NCI-H2107 (cell line): Measurements from ENCODE around the gene HBP1.
"Not testable (repeated sequence)": the region's sequence is repeated elsewhere in the genome, so short reads cannot be mapped to it uniquely, and the experiment has no call there.

Experiments
- DNase-seq: peaks from one replicate; lab custom pipeline; 2025; lab: John Stamatoyannopoulos, UW

The HBP1 gene

DNA sequence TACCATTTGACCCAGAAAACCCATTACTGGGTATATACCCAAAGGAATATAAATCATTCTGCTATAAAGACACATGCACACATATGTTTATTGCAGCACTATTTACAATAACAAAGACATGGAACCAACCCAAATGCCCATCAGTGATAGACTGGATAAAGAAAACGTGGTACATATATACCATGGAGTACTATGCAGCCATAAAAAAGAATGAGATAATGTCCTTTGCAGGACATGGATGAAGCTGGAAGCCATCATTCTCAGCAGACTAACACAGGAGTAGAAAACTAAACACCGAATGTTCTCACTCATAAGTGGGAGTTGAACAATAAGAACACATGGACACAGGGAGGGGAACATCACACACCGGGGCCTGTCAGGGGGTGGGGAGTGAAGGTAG is 13.1 kb upstream of the HBP1 start:
- not testable (repeated sequence) for DNase-seq

DNA sequence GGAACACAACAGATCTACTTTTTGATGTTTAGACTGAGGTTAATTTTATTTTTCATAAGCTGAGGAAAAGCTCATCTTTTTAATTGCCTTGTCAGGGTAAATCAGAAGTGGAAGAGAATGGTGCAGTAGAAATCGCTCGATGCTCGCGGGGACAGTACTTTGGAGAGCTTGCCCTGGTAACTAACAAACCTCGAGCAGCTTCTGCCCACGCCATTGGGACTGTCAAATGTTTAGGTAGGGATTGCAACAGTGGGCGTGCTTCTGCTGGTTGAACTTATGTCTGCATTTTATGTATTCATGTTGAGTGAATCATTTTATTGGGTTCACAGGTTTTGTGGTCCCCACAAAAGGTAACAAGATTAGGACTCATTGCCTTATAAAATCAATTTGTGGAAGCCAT is 11.7 kb upstream of the HBP1 start:
- no peak for DNase-seq

DNA sequence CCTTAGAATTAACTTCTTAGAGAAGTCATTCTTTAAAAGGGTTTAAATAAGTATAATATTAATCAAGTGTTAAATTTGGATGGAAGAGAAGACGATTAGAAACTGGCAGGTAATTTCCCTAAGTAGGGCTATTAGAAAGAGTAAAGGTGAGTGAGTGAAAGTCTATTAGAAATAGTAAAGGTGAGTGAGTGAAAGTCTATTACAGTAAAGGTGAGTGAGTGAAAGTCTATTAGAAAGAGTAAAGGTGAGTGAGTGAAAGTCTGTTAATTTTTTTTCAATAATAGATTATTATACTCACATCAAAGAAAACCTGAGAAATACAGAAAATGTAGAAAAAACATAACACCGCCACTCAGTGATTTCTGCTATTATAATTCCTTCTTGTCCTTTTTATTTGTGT is 10.8 kb upstream of the HBP1 start:
- DNase-seq, result no peak

DNA sequence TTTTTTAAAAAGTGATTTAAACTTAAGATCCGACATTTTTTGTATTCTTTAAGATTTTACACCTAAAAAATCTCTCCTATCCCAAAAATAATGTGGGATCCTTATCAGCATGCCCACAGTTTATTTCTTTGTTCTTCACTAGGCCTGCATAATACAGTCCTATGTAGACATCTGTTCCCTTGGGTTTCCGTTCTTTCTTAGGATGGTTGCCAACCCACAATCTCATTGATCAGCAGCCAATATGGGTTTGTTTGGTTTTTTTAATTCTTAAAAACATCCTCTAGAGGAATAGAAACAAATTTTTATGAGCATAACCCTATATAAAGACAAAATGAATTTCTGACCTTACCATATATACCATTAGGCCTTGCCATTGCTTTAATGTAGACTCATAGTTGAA is 8.4 kb upstream of the HBP1 start:
- DNase-seq, result no peak

DNA sequence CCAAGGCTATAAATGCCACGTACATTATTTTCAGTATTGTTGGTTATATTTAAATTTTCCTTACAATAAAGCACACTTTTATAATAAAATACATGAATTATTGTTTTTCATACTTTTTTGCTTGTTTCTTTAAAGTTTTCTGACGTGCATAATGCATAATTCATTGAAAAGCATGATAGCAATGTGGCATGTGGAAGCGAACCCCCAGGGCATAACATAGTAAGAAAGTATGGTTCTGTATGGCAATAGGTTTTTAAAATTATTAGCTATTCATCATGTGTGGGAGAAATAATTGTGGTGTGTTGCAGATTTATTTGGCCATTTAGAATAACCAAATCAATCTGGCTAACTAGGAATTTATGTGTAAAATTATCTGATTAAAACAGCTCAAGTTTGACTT is 7.4 kb upstream of the HBP1 start:
- no peak for DNase-seq

DNA sequence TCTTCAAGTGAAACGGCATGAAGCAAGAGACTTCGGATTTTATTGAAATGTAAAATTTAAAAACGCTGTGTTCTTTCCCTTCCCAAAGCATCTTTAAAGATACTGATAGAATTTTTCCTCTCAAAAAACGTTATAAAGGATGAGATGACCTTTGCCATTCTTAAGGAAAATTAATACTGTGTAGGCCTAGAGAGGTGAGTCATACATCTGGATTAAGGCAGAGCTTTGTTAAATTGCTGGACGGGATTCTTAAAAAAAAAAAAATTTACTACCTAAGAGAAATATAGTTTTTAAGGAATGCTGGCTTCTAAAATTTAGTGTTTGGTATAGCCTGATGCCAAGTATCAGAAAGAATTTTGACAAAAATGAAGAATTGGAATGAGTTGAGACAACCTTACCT is 6.3 kb upstream of the HBP1 start:
- DNase-seq, result no peak

DNA sequence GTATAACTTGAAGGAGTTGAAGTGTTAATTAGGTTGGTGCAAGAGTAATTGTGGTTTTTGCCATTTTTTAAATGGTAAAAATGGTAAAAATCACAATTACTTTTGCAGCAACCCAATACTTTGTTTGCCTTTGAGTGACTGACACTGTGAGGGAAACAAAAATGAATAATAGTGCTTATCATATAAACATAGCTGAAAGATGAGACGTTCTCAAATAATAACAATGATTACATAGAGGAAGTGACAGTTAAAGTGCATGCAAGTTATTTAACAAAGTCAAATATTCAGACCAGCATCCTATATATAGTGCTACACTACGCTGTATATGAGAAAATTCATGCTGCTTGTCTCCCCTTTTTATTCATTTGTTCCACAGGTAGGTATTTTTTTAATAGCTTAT is 4.7 kb upstream of the HBP1 start:
- no peak for DNase-seq

DNA sequence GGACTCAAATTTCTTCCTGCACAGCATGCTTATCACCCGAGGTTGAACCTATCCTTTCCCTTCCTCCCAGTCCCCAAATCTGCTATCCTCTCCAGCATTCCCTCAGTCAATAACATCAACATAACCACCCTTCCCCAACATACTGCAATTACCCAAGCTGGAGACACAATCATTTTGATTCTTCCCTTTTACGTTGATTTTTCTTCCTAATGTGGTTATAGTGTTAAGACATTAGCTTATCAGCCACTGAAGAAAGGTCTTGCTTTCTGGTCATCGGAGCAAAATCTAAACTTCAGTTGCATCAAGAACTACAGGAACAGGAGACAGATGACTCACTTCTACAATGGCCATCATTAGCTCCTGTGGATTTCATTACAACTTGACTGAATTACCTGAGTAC is 3.5 kb upstream of the HBP1 start:
- no peak for DNase-seq

DNA sequence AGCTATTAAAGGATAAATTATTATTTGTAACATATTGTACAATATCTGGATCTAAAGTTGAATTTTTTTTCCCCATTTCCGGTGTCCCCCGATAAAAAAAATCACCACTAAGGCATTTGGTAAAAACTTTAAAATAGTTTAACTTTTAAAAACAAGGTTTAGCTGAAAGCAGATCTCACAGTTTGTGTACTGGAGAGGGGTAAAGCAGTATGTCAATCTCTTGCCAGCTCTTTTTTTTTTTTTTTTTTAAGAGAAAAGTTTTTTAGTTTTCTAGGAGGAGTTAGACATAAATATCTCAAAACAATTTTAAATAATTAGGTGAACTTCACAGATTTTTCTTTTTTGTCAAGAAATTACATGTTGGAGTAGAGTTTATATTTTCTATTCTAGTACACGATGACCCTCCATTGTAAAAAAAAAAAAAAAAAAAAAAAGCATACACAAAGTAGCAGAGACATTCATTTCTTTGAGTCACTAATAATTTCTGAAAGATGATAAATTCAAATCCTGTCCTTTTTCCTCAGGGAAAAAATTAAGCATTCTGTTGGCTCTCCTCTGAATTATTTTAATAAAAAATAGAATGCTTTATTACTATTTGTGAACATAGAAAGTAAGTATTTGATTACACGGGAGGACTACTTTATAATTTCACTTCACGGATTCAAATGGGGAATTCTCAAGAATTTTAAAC is 1.9 kb upstream of the HBP1 start:
- DNase-seq, result no peak

DNA sequence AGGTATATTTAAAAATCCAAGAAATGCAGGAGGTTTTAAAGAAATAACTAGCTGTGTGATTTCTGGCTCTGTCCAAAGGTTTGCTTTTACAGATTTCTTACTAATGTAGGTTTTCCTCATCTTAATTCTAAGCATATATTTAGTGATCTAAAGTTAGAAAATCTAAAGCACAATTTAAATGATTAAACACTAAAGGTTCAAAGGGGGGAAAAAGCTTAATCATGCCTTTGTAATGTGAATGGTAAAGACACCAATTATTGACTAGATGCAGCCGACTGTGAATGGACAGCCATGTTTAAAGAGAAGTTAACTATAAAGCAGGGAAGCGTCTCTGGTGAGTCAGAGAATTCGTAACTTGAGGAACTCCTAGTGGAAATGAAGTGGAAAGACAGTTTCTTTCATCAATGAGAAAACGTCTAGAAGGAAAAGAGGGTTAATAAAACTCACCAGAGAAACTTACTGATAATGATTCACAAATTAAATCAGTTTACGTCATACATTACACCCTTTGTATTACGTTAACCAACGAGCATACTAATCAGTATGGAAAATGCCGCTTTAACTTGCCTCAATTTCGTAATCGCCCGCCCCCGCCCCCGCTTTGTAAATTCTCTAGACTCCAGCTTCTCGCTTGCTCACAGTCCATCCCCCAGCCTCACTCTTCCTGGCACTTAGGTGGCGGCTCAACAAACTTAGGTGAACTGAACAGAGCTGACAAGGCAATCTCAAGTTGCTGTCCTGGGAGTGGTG is 1.1 kb upstream of the HBP1 start:
- DNase-seq, result no peak

DNA sequence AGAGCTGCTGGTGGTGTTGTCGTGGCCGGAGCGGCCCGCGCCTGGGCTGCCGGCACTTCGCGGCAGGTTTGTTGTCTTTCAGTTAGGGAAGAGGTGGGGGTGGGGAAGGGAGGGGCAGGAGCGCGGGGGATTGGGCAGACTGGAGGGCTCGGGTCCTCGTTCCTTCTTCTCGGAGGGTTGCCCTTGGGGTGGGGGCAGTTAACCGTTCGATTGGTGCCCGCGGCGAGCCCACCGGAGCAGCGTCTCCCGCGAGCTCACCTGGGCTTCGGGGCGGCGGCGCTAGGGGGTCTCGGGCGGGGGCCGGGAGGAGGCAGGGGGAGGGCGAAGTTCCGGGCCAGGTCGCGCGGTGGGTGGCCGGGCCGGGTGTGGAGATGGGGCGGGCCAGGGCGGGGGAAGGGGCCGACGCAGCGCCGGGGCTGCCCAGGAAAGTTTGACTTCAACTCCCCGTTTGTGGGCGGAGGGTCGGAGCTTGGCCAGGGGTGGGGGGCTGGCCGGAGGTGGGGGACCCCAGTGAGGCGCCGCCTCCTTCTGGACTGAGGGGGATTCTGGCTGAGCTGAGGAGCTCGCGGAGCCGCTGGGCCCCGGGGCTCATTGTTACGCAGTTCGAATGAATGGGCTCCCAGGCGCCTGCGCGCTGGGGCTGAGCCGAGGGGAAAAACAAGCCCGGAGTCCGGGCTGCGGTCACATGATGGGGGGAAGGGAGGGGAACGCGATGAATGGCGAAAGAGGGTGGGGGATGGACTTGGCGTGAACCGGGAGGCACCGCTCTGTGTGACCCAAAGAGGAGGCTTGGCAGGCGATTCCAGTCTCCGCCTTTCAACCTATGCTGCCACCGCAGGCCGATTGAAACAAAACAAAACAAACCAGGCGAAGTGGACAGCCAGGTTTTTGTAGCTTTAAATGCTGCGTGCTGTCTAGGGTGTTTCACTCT is 582 bp downstream of the HBP1 start:
- peak; percentile 94 for DNase-seq

DNA sequence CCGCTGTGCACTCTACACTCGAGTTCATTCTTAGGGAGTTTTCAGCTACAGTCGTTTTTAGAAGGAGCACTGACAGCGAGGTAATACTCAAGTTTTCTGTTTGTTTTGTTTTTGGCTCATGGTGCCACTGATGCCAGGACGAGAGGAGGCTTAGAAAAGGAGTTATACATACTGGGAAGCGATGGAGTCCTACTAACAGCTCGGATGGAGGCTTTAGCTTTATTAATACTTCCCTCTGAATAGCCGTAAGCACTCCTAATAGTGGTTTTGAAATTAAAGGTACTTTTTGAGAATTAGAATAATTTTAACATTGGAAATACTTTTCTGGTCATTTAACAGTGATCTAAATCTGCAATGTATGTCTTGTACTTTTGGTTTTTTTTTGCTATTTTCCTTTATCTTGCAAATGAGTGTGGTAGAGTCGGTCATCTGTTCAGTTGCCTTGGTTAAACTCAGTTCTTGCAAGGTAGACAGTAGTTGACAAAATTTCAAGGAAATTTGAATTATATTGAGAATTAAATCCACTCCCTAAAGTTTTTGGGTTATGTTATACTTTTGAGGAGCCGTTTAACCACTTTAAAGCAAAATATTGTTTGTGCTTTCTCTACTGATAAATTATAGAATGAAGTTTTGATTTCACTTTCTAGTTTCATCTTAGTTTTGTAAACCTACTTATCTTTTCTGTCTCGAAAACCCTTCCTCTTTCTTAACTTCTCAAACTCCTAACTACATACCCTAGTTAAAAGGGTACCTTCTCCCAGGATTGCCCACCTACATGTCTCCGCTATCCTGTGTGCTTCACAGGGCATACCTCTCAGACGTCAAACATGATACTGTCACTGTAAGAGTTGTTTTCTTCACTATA is 1.5 kb downstream of the HBP1 start:
- no peak for DNase-seq

DNA sequence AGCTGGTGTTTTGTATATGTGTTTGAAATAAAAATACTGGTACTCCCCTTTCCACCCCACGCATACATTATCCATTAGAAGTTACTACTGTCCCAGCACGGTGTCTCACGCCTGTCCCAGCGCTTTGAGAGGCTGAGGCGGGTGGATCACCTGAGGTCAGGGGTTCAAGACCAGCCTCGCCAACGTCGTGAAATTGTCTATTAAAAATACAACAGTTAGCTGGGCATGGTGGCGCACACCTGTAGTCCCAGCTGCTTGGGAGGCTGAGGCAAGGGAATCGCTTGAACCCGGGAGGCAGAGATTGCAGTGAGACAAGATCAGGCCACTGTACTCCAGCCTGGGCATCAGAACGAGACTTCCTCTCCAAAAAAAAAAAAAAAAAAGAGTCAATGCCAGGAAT is 2.7 kb downstream of the HBP1 start:
- DNase-seq, result no peak

DNA sequence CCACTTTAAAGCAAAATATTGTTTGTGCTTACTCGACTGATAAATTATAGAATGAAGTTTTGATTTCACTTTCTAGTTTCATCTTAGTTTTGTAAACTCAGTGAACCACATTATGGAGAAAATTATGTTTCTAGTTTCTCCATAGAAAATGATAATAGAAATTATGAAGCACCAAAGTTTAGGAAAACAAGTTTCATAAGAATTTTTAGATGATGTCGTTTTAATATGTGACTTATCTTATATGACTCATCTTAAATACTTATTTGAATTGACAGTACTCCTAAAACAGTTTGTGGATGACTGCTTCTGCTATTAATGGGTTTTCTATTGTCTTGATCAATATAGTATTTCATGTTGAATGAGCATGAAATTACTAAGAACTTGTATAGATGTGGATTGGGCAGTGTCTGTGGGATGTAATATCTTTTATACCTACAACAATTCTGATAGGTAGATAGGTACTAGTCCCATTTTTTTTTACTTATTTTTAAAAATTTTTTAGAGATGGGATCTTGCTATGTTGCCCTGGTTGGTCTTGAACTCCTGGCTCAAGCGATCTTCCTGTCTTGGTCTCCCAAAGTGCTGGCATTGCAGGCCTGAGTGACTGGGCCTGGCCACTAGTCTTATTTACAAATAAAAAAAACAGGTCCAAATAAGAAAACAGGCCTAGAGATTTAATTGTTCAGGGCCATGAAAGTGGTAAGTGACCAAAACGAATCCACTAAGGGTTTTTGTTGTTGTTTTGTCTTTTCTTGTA is 3.7 kb downstream of the HBP1 start:
- DNase-seq, result no peak

DNA sequence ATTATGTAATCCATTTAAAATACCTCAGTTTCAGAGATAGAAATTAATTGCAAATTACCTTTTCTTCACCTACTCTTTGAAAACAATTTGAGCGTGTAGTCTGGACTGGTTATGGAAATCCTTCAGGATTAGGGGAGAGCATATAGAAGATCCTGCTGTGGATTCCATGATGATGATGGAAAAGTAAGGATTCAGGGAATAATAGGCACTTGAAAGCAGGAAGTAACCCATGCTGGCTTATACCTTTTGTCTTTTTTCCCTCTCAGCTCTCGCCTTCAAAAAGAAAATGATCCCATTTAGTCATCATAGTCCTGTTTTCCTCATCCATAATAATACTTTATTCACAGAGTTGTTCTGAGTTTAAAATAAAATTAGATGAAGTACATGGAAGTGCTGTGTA is 4.4 kb downstream of the HBP1 start:
- DNase-seq, result no peak

DNA sequence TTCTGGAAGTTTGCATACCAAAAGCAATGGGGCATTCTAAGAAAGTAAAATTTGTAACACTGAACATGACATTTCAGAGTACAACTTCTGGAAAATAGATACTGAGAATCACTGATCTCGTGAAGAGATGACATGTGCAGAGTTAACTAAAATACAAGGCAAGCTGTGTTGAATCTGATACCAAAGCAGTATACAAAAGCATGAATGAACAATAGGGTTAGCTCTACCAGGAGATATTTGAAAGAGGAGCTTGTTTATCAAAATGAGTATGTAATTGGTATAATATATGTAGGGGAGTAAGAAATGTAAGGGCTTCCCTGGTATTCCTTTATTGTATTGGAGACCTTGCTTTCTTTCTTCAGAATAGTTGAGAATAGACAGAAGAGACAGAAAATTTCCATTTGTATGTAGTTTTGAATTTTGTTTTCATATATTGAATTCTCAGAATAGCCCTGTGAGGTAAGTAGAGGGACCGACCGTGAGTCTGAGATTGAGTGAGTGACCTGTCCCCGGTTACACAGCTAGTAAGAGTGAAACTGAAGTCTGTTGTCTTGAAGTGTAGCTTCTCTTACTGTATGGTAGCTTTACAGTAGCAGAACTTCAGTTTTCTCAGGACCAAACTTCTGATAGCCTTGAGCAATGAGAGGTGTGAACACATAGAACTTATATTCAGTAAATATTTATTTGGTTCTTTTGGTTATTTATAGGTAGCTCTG is 5.0 kb downstream of the HBP1 start:
- DNase-seq, result no peak

DNA sequence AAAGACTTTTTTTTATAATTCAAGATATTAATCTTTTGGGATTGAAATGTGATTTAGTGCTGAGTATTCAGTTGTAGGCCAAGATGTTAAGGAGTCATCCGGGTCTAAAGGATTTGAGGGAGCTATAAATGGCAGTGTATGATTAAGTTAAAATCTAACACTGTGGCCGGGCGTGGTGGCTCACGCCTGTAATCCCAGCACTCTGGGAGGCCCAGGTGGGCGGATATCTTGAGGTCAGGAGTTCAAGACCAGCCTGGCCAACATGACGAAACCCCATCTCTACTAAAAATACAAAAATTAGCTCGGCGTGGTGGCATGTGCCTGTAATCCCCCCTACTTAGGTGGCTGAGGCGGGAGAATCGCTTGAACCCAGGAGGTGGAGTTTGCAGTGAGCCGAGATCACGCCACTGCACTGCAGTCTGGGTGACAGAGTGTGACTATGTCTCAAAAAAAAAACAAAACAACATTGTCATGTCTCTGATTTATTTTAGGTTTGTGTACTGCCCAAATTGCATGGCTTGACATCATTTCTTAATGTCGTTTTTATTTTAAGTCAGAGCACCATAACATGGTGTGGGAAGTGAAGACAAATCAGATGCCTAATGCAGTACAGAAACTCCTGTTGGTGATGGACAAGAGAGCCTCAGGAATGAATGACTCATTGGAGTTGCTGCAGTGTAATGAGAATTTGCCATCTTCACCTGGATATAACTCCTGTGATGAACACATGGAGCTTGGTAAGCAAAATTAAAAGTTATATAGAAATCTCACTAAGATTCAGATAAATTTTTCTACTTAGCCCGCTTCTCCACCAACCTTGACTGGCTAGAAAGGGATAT is 10.7 kb downstream of the HBP1 start:
- DNase-seq, result no peak

DNA sequence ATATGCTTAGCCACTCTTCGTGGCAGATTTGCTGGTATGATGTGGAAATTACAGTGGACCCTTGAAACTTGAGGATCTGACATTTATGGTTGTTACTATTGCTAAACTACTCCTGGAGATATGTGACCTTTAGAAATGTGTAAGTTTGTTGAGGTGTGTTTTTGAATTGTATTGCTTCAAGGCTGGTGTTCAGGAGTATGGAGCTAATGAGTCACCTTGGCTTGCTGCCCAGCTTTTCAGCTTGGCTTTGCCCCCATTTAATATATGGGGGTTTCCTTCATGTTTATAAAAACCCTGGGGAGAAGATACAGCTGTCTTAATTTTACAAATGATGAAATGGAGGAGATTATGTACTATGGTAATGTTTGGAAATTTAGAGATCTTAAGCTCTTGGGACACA is 11.6 kb downstream of the HBP1 start:
- no peak for DNase-seq

DNA sequence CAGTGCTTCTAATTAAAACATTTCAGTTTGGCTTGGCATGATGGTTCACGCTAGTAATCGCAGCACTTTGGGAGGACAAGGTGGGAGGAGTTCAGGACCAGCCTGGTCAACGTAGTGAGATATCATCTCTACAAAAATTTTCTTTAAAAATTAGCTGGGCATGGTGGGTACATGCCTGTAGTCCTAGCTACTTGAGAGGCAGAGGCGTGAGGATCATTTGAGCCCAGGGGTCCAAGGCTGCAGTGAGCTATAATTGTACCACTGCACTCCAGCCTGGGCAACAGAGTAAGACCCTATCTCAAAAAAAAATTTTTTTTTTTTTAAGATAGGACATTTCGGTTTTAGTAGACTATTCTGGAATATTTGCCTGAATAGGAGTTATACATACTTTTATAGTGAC is 12.4 kb downstream of the HBP1 start:
- no peak for DNase-seq

DNA sequence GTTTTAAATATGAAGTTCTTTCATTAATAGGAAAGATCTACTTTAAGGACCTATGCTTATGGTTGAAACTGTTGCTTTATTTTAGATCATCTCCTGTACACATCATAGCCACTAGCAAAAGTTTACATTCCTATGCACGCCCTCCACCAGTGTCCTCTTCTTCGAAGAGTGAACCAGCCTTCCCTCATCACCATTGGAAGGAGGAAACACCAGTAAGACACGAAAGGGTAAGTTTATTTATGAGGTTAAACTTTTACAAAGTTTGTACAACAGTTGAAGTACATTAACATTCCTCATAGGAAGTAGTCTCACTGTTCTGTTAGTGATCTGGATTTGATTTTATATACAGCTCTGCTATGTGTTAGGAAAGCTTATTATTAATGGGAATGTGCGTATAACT is 16.9 kb downstream of the HBP1 start:
- DNase-seq, result no peak
